HG03520 (cell line): ENCODE measurements around the gene DBN1.

ENCODE experiments used
- ATAC-seq: cut with Tn5 transposase; IDR thresholded peaks from one replicate; pipeline ENCODE4 v1.9.1; 2021; ENCODE audit warnings: mild to moderate bottlenecking, moderate library complexity; ENCODE audit not compliant: unreplicated experiment

The DBN1 gene

DNA sequence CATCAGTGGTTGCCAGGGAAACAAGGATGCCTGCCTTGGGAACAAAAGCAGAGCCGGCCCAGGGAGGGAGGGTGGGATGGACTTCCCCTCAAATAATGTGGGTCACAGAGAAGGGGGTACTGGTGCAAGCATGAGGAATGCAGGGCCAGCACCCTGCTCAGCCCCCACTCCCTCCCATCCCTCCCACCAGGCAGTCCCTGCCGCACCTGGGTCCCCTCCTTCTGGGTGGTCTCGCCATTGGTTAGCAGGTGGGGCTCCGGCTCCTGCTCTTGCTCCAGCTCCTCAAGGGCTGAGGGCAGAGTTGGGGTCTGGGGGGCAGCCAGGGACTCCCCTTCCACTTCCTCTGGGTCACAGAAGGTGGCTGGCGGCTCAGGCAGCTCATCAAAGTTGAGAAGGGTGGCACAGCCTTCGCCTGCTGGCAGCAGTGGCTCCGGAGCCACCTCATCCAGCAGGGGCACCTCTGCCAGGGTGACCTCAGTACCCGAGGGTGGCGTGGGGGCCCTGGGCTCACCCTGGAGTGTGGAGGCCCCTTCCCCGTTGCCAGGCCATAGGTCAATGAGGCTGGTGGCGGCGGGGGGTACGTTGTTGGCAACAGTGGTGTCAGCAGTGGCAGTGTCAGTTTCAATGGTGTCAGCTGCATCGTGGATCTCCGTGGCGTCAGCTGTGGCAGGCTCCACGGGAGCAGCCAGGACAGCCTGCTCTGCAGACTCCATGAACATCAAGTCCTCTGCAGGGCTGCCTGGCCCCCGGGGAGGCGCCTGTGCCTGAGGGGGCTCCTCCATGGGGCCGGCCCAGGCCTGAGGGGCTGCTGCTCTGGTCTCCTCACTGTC is 15.4 kb downstream of the DBN1 start:
- no peak for ATAC-seq

DNA sequence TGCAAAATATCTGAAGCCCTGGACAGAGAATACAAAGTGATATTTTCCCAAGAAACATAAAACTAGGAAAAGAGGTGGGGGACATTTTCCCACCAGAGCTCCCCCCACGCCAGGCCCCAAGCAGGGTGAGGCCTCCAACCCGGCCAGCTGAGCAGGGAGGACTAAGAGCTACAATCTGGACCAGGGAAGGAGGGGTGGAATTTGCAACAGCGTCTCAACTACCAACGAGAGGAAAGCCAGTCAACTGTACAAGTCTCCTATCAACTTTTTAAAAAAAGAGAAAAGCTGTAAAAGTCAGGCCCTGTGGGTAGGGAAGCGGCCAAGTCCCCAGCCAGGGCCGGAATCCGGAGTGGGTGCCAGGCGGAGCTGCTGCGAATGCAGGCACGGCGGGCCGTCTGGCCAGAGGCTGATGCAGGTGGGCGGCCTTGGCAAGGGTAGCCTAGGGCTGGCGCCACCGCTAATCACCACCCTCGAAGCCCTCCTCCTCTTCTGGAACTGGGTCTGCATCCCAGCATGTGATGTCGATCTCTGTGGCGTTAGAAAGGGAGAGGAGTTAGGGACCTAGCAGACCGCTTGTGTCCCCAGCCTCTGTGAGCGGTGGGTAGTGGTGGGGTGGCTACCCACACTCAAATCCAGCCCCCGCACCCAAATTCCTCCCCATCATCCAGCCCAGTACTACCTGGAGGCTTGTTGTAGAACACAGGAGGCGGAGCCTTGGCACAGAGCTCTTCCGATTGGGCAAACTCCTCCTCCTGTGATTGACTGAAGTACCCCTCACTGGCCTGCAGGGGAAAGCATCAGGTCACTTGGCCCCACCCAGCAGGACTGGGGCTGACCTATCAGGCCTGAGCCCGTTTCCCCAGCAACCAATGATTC is 16.2 kb downstream of the DBN1 start:
- peak; percentile 32 for ATAC-seq

DNA sequence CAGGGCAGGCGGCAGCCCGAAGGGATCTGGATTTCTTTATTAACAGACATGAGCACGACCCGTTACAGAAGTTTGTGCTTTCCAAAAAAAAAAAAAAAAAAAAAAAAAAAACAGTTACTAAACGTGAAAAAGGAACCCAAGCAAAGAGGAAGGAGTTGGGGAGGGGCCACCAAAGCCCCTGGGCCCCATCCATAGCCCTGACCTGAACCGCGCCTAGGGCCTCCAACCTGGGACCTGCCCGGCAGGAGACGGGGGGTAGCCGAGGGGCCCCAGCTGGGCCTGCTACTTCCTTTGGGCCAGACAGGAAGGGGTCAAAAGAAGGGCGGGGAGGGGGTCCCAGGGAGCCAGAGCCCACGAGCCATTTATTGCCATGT is 16.9 kb downstream of the DBN1 start:
- ATAC-seq: no peak

DNA sequence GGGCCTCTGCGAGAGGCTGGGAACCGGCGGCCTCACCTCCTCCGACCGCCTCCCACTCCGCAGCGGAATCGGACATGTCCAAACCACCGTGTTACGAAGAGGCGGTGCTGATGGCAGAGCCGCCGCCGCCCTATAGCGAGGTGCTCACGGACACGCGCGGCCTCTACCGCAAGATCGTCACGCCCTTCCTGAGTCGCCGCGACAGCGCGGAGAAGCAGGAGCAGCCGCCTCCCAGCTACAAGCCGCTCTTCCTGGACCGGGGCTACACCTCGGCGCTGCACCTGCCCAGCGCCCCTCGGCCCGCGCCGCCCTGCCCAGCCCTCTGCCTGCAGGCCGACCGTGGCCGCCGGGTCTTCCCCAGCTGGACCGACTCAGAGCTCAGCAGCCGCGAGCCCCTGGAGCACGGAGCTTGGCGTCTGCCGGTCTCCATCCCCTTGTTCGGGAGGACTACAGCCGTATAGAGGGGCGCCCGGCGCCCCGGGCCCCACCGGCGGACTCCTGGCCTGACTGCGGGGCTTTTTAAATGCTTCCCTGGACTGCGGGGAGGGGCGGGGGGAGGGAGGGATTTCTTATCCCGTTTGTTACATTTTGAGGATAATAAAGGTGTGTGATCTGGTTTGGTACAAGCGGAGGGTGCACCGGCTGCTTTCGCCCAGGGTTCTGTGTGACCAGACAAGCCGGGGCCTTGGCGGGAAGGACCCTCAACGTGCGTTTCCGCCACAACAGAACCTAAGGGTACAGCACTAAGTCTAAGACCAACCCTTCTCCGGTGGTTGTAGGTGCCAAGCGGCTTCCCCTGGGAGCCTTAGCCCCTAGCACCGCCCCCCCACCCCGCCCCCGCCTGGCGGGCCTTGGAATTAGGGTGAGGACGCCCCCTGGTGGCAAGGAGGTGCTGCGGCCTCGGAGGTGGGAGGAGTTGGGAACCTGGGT is 17.5 kb downstream of the DBN1 start:
- ATAC-seq: peak; percentile 15

DNA sequence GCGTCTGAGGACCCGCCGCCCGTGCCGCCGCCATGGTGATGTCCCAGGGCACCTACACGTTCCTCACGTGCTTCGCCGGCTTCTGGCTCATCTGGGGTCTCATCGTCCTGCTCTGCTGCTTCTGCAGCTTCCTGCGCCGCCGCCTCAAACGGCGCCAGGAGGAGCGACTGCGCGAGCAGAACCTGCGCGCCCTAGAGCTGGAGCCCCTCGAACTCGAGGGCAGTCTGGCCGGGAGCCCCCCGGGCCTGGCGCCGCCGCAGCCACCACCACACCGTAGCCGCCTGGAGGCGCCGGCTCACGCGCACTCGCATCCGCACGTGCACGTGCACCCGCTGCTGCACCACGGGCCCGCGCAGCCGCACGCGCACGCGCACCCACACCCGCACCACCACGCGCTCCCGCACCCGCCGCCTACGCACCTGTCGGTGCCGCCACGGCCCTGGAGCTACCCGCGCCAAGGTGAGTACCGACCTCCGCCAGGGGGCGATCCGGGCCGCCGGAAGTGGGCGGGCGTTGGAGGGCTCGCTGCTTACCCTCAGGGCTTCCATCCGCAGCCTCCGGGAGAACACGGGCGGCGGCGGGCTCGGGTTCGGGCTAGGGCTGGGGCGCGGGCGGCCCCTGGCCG is 18.3 kb downstream of the DBN1 start:
- ATAC-seq: peak; percentile 43

DNA sequence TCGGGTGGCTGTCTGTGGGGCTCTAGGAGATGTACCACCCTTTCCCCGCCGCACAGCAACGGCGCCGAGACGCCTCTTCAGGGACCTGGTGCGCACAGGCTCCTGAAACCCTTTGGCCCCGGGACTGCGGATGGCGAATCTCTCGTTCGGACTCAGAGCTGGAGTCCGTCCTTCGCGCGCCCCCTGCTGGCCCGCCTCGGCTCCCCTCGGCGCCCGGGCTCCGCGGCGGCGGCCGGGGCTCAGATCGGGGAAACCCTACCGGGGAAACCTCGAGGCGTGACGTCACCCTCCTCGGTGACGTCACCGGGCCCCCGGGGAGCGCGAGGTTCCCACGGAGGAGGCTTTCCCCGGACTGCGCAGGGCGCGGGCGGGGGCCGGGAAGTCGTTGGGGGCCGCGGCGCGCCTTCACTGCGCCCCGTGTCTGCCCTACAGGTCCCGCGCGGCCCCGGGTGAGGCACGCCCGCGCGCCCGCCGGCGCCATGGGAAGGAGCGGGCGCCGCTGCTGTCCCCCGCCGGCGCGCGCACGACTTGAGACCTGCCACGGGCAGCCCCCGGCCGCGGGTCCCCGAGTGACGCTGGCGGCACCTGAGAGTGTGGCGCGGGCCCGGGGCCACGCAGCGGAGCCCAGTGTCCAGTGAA is 18.9 kb downstream of the DBN1 start:
- ATAC-seq: peak; percentile 43

DNA sequence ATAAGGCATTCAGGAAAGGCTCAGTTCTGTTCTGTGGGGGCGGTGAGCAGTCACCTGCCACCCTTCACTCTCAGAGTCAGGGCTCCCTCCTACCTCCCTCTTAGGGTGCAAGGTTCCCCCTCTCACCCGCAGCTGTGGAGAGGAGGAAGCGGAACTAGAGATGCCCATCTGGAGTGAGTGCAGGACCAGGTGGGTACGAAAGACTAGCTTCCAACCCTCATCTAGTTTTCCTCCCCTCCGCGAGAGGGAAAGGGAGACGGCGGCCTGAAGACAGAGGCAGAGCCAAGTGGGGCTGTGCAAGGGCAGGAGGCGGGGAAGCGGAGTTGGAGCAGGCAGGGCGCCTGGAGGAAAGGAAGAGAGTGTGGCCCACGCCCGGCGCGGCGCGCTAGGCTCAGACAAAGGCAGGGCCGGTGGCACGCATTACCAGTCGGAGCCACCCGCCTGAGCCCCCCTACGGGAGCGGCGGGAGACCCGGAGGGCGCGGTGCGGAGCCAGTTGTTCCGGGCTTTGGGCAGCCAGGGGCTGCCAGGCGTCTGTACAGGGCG is 19.5 kb downstream of the DBN1 start:
- peak; percentile 1 for ATAC-seq

DNA sequence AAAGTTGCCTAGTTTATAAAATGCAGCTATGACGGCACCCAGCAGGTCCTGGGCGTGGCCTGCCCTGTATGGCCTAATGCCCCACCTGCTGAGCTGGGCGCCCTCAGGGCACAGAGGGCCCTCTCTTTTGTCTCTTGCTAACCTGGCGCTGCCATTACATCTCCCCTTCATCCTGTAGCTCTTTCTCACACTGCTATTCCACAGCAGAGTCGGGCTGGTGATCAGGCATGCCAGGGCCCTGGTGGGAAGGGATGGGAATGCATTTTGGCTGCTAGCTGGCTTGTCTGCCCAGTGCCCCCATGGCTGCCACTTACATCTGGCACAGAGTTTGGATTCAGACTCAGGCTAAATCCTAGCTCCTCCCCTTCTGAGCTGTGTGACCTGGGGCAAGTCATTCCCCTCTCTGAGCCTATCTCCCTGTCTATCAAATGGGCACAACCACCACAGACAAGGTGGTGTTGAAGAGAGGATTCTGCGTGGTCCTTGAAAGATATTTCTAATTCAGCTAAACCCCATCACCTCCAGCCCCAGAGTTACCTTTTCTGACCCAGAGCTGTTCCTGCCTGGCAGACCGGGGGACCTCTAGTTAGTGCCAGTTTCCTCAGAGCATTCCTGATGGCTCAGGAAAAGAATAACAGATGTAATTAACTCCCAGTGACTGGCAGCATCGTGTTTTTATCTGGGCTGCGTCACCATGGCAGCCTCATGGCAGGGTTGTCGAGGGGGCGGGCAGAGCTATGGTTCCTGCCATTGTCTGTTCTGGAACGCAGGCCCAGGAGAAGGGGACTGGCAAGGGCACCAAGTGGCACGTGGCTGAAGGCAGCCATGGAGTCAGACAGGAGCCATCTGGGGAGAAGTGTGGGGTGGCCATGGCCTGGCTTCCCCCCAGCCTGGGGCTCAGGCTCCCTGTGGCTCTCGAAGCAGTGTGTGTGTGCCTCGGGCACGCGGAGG is 20.5 kb downstream of the DBN1 start:
- no peak for ATAC-seq

DNA sequence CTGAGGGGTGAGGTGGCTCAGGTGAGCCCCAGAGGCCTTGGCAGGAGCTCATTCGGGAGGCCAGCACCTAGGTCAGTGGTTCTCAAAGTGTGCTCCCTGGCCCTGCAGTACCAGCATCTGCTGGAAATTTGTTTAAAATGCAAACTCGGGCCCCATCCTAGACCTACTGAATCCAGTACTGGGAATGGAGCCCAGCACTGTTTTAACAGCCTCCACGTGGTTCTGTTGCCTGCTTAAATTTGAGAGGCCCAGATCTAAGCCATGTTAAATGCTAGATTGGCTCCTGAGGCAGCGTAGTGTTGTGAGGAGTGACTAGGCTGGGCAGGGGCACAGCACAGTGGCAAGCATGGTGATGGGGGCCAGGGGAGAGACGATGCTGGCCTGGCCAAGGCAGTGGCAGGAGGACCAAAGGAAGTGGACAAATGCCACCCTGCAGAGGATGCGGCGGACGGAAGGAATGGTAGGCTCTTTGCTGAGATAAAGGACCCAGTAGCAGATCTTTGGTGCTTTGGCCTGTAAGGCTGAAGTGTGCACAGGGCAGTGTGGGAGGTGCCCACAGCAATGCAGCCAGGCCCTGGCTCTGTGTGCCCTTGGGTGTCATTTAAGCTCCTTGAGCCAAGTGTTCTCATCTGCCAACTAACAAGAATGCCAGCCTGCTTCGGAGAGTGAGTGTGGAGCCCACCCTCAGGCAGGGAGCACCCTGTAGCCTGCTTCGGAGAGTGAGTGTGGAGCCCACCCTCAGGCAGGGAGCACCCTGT is 22.6 kb downstream of the DBN1 start:
- ATAC-seq: no peak

DNA sequence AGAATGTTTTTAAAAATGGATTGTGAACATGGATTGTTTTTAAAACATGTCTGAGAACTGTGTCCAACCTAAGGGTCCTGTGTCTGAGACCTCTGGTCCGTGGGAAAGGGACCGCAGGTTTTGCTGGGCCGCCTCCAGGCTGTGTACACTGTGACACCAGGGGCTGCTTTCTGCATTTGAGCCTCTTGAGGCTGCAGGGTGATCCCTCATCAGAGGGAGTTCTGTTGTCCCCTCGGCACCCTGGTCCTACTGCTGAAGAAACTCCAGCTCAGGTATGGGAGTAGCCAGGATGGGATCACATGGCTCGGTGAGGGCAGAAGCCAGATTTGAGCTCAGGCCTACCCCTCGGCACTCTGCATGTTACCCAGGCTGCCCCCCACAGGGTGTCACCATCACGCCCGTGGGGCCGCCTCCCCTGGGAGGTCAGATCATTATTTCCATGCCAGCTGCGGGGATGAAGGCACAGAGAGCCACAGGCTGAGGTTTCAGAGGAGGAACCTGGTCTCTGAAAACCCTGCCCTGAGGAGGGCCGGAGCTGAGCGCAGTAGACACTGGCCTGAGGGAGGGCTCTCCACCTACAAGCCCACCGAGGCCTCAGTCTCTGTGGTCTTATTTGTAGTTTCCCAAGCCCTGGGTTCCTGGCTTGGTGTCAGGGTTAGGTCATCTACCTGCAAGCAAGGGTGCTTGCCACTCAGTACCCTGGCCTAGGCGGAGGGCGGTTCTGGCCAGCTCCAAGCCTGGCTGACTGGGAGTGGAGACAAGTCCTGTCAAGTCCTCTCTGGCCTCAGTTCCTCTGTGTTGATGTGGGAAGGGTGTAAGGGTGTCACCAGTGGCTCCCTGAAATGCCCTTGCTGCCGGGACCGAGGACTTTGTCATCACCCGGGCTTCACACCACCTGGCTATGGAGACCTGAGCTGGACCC is 24.0 kb downstream of the DBN1 start:
- ATAC-seq: no peak

DNA sequence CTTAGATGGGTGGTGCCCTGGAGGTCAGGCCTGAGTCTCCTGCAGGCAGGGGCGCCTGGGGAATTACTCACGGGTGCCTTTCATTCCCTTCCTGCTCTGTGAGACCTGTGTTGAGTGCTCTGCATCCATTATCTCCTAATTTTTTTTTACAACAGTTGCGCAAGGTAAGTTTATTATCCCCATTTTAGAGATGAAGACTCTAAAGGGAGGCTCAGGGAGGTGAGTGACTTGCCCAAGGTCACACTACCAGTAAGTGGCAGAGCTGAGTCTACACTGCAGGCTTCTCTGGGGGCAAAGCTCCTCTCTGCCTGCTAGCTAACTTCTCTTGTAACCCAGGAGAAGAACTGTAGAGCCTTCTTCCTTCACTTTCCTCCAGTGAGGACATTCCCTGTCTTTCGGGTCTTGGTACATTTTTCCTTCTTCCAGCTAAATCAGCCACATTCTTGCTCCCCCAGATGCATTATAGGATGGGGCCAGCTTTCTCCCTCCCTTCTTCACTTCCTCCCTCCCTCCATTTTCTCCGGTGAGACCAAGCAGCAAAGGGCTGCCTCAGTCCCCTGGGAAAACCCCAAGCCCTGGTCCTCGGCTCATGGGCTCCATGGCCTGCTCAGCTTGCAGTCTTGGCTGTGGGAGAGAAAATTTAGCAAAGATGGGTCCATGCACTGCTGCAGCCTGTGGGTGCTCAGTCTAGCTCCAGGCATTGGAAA is 25.0 kb downstream of the DBN1 start:
- ATAC-seq: no peak

DNA sequence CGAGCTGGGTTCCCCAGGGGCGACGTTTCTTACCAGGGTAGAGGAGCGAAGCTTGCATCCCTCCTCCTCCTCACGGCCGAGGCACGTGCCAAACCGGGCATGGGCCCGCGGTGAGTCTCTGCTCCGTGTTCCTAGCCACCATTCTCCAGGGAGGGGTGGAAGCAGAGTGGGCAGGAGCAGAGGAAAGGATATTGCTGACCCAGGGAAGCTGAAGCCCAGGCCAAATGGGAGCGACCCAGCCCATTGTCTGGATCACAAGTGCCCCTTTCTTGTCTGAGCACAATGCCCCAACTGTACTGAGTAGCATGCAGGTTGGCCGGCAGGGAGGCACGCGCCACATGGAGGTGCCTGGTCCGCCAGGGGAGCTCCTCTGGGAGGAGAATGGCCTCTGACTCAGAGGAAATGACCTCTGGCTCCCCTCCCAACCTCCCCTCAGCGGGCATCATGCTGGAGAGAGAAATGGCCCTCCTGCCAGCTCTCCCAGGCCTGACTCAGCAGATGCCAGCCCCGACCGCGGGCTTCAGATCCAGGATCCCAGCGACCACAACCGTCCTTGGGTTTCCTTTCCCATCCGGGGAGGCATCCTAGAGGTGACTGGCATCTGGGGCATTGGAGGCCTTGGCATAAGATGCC is 25.7 kb downstream of the DBN1 start:
- no peak for ATAC-seq

DNA sequence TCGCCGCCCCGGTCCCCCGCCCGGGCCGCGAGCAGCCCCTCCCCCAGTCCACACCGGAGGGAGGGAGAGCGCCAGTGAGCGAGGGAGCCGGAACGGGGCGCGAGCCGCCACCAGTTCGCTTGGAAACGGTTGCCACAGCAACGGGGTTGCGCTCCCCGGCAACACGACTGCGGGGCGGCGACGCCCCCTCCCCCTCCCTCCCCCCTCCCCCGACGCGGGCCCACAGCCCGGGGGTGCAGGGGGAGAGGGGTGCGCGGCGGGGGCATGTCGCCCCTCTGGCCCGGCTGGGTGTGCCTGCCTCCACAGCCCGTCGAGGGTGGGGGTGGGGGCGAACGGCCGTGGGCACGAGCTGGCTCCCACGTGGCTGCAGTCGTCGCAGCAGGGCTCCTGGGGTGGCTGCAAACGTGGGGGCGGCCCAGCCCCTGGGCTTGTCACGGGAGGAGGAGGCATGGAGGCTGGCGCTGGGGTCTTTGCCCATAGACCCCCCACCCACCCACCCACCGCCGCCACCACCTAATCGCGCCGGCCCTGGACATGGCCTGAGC is 26.3 kb downstream of the DBN1 start:
- peak; percentile 50 for ATAC-seq

DNA sequence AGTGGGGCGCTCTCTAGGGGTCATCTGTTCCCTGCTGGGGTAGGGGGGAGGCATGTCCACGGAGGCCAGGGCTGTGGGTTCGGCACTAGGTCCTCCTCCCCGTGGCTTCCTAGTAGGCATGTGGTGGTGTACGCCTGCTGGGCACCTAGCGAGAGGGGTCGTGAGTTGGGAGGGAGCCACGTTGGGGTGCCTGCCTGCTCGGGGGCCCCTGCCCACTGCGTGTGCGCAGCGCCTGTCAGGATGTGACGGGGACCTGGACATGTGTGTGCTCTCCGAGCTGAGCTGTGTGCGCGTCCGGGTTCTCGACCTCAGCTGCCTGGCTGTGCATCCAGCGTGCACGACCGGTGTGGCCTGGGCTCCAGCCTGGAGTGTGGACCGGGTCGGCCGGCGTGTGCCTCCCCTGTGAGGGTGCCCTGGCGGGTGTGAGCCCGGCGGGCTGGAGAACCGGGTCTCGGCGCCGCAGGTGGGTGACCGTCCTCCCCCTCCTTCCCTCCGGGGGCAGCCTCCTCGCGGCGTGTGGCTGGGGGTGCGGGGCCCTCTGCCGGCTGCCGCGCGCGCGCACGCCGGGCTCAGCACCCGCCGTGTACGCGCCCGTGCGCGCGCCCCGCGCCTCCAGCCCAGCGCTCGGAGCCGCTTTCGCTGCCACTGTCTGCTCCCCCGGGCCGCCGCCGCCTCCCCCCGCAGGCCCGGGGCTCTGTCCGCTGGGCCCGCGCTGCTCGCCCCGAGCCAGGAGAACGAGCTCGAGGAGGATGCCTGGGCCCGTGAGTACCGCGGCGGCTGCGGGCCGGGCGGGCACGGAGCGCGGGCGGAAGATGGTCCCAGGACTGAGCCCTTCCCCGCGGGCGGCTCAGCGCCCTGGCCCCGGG is 27.0 kb downstream of the DBN1 start, which contains the start of gene PRR7:
TSS of gene PRR7 (plus strand) at position 615 of the 866 bp plus-strand sequence. CDS start 8,254 bp downstream, outside the sequence.
- peak; percentile 48 for ATAC-seq

DNA sequence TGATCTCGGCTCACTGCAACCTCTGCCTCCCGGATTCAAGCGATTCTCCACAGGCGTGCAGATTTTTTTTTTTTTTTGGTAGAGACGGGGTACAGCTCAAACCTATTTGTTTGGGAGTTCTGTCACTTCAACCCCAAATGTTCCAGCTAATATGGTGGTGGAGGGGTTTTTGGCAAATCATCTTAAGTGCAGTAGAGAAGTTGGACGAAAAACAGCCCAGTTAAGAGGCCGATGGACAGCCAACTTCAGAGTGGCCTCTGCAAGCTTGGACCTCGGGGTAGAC is 27.6 kb downstream of the DBN1 start:
- no peak for ATAC-seq
